Suprapubic skin (tissue), 3 donors: ENCODE measurements around the gene HPX.

Experiments used
- POLR2A ChIP-seq, 2 donors: fragments of 450-650 bp; IDR thresholded peaks; one replicate each; pipeline ENCODE4 v1.6.1; 2017; ENCODE audit warnings: antibody characterized with exemption in 2 of 2, mild to moderate bottlenecking in 2 of 2, moderate library complexity in 2 of 2
- TF ChIP-seq, protein P1 (sequence below), 2 donors: fragments of 200-600 bp in 1 of 2; fragments of 450-650 bp in 1 of 2; sonication (generic) in 1 of 2; IDR thresholded peaks; one replicate each; pipeline ENCODE4 v1.5.1; 2016 to 2019; ENCODE audit warnings: antibody characterized with exemption in 2 of 2, mild to moderate bottlenecking in 1 of 2, moderate library complexity in 1 of 2

DNA sequence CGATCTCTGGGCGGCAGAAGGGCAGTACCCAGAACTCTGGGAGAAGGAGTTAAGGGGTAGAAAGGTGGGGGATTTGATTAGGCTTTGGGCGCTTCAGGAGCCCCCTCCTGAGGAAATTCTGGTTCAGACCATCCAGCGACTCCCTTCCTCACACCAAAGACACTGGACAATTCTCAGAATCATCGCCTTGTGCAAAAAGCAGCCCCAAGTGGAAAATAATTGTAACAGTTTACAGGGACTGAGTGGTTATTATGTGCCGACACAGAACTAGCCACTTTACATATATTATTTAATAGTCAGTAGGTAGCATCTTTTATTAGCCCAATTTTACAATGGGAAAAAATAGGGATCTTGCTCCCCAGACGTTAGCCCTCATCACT, 33.6 kb upstream of the HPX start:
- TF ChIP-seq, protein P1, sequence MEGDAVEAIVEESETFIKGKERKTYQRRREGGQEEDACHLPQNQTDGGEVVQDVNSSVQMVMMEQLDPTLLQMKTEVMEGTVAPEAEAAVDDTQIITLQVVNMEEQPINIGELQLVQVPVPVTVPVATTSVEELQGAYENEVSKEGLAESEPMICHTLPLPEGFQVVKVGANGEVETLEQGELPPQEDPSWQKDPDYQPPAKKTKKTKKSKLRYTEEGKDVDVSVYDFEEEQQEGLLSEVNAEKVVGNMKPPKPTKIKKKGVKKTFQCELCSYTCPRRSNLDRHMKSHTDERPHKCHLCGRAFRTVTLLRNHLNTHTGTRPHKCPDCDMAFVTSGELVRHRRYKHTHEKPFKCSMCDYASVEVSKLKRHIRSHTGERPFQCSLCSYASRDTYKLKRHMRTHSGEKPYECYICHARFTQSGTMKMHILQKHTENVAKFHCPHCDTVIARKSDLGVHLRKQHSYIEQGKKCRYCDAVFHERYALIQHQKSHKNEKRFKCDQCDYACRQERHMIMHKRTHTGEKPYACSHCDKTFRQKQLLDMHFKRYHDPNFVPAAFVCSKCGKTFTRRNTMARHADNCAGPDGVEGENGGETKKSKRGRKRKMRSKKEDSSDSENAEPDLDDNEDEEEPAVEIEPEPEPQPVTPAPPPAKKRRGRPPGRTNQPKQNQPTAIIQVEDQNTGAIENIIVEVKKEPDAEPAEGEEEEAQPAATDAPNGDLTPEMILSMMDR (IDR thresholded peaks at IDR 0.05) = no peak
- TF ChIP-seq POLR2A (IDR thresholded peaks at IDR 0.05) = no peak
